GM18873 (cell line): ENCODE measurements around the gene TTC32.

ENCODE experiments used
- ATAC-seq: cut with Tn5 transposase; IDR thresholded peaks from one replicate; pipeline ENCODE4 v1.9.1; 2021; ENCODE audit warnings: mild to moderate bottlenecking, moderate library complexity, moderate number of reproducible peaks; ENCODE audit not compliant: unreplicated experiment, low FRiP score

The TTC32 gene

DNA sequence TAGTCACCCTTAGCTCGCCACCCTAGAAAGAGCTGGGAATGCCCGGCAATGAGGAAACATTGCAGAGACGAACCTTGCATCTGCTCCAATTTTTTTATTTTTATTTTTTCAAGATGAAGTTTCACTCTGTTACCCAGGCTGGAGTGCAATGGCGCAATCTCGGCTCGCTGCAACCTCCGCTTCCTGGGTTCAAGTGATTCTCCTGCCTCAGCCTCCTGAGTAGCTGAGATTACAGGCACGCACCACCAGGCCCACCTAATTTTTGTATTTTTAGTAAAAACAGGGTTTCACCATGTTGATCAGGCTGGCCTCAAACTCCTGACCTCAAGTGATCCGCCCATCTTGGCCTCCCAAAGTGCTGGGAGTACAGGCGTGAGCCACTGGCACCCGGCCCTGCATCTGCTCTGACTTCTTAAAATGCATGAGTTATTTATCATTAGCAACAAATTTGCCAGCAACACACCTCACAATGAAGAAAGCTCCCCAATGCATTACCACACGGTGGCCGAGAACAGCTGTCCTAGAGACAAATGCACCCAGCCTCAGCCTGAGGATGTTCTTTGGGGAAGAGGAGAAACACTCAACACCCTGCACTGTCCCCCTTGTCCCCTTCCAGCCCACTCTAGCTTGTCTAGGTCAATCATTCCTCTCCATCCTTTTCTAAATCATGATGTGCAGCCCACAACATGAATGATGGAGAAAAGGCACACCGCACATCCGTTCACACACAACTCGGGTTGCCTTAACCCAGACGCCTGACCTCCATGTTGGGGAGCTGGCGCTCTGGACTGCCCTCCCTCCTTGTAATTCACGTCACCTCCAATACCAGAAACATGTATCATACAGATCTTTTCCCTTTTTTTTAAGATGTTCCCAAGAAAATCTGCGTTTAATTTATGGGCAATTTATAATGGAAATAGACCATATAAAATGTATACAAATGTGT, 46.9 kb downstream of the TTC32 start:
- ATAC-seq, result no peak

DNA sequence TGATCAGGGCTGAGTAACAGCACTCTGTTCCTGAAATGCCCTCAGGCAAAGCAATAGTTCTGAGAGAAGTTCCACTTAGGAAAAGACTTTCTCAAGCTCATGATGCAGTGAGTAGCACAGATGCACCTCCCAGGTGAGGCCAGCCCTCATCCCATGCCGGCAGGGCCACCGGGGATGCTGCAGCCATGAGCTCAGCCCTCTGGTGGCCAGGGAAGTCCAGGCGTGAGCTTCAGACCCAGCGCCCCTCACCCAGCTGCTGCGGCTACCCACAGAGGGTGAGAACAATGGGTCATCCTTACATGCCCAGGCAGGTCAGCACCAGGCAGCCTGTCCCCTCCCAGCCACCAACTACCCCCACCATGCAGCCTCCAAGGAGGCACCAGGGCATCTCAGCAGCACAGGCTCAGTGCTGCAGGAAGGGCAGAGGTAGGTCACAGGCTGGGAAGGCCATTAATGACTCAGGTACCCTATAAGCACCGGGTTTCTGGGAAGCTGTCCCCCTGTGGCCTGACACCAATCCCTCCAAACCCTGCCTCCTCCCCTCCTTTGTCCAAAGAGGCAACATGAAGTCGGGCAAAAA, 50.6 kb downstream of the TTC32 start:
- no peak for ATAC-seq

DNA sequence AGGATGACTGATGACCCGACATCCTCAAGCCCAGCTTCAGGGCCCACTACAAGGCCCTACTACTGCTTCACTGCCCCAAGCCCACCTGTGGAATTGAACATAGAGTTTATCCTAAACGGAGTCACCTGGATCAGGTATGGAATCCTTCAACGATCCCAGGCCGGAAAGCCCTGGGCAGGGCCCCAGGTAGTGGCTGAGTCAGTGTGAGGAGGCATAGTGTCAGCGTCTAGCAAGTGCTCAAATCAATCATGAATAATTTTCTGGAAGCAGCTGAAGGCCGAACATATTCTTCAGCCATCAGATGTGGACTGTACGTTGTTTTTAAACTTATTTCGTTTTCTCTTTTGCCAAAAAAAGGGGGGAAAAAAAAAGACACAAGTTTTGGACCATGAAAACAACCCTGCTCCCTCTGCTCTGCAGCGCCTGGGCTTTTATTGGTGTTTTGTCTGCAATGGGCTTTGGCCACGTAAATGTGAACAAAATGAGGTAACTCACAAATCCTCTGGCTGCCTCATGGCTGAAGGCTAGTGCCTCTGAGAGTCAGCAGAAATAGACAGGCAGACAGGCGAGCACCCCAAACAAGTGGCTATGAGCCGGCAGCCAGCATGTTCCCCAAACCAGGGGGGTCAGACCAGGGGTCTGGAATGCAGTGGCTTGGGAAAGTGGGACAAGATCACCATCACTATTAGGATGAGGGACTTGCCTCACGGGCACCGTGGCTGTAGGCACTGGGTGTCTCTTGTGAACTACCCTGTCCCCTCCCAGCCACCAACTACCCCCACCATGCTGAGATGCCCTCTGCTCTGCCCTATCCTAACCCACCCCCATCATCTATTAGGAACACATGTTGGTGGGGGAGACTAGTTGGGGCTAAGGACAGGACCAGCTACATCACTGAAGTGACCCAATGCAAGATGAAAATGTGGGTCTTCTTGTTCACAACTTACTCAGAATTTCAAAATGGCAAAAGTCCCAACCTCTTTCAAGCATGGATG, 51.4 kb downstream of the TTC32 start:
- no peak for ATAC-seq

DNA sequence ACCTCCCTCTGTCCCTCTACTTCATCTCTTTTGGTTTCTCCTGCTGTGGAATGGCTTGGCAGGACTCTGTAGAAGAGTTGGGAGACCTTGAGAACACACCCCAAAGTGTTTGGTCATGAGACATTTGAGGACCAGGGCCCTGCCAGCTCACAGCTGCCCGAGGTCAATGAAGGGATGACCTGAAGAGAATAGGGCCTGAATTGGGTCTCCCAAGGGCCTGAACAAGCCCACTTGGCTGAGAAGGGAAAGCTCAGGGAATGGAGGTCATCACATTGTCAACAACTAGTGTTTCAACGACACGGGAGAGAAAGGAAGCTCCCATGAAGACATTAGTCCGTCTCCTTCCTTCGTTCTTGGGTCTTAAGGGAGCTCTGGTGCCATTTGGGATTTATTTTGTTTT, 52.8 kb downstream of the TTC32 start:
- no peak for ATAC-seq

DNA sequence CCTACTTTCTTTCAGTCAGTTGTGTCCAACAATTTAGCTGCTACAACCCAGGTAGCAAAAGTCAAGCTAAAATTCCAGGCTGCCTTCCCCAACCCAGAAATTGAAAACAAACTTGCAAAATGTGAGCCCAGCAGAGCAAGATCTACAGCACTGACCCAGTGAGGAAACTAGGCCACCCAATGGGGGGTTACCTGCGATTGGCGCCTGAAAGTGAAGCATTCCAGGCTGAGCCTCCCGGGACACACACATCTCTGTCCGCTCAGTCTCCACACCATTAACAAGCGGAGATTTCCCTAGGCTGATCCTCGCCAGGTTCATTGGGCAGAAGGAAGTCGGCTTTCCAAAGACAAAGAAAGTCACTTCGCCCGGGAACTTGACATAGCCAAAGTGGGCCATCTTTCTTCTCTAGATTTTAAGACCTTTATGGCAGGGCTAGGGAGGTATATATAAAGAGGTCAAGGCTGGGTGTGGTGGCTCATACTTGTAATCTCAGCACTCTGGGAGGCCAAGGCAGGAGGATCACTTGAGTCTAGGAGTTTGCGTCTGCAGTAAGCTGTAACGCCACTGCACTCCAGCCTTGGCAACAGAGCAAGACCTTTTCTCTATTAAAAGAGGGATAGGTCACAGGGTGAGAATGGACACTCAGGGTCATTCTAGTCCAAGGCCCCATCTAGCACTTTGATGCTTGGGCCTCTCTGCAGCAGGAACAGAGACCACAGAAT, 53.6 kb downstream of the TTC32 start:
- ATAC-seq, result no peak

DNA sequence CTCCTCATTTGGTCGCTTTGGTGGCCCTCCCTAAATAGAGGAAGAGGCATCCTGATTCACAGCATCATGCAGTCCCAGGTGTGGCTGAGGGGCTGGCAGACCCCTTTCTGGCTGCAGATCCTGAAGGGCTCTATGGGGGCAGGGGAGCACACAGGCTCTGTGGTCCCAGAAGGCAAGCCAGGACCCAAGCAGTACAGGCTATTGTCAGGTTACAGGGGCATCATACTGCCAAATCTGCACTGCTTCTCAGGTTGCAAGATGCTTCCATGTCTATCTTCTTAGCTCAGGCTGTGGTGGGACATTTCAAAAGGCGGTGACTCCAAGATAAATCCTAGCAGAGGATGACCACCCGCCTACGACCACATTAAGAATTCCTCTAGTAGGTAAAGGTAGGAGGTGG, 54.3 kb downstream of the TTC32 start:
- no peak for ATAC-seq
